ENCODE measurements around the gene MAT2B.
"Not testable (repeated sequence)": the region's sequence is repeated elsewhere in the genome, so short reads cannot be mapped to it uniquely, and the experiment has no call there.

Gene MAT2B

GRCh38 chr5:163504079-163504931 is 1.1 kb upstream of the MAT2B start:
- DNase-seq: no peak

- no peak for DNase-seq
These were observed 411 bp upstream of the MAT2B start for GRCh38 chr5:163505049-163505367.

GRCh38 chr5:163506095-163506457 is 657 bp downstream of the MAT2B start:
- DNase-seq: no peak

DNA sequence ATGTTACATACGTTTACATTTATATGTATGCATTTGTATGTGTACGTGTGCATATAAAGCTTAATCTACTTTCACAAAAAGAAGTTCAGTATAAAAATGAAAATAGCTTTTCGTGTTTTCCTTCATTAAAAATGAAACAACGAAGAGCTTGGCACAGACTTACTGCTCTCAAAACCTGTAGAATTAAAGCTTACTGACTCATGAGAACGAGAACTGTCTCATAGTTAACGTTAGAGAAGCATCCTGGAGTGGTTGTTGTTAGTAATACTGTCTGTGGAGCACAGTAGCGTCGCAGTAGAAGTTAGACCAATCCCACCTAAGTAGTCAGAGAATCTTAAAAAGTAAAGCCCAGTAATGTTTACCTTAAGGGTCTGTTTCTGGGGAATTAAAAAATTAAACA is 1.3 kb downstream of the MAT2B start:
- no peak for DNase-seq

GRCh38 chr5:163508753-163509152 is 3.3 kb downstream of the MAT2B start:
- DNase-seq: no peak

DNA sequence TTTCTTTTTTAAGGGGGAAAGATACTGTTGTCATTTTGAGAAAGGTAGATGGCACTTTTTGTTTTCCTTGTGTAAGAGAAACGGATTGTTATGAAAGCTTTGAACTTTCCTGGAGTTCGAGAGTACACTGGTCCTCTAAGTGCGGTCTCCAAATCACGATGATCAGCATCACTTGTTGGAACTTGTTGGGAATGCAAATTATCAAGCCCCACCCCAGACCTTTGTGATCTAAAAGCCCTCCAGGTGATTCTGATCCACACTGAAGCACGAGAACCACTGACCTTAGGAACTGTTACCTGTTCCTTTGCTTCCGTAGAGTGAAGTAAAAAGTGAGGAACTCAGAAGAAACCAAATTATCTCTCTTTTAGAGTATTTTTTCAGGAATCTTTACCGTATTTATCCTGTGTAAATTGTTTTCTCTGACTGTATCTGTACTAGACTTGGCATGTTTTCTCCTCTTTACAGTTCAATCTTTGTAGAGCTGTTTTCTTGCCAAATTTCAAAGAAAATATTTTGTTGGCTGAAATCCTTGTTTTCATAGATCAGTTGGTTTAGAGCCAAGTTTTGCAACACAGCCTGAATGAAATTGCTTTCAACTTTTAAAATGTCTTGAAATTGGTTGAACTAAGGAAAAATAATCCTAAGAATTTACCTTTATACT is 4.0 kb downstream of the MAT2B start:
- DNase-seq: no peak

GRCh38 chr5:163512526-163512925 is 7.1 kb downstream of the MAT2B start:
- DNase-seq: no peak

- no peak for DNase-seq
These were observed 19.7 kb downstream of the MAT2B start for GRCh38 chr5:163525096-163525495.

DNA sequence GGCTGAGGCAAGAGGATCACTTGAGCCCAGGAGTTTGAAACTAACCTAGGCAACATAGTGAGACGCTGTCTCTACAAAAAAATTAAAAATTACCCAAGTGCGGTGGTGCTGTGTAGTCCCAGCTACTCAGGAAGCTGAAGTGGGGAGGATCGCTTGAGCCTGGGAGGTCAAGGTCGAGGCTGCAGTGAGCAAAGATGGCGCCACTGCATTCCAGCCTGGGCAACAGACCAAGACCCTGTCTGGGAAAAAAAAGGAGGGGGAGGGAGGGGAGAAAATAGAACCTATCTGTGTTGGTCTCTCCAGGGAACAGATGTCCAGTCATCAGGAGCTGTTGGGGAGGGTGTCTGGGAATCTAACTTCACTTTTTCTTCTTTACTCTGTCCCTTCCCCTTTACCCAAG is 24.3 kb downstream of the MAT2B start:
- no peak for DNase-seq

DNA sequence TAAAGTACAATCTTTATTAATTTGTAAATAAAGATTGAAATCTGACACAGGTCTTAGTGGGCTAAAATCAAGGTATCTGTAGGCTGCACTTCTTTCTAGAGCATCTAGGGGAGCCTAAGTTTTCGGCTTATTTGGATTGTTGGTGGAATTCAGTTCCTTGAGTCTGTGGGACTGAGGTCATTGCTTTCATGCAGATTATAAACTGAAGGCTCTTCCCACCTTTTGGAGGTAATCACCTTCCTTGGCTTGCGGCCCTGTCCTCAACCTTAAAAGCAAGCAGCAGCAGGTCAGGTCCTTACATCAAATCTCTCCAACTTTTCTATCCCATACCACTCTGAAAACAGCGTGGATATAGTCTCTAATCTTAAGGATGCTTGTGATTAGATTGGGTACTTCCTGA is 25.9 kb downstream of the MAT2B start:
- DNase-seq: no peak

DNA sequence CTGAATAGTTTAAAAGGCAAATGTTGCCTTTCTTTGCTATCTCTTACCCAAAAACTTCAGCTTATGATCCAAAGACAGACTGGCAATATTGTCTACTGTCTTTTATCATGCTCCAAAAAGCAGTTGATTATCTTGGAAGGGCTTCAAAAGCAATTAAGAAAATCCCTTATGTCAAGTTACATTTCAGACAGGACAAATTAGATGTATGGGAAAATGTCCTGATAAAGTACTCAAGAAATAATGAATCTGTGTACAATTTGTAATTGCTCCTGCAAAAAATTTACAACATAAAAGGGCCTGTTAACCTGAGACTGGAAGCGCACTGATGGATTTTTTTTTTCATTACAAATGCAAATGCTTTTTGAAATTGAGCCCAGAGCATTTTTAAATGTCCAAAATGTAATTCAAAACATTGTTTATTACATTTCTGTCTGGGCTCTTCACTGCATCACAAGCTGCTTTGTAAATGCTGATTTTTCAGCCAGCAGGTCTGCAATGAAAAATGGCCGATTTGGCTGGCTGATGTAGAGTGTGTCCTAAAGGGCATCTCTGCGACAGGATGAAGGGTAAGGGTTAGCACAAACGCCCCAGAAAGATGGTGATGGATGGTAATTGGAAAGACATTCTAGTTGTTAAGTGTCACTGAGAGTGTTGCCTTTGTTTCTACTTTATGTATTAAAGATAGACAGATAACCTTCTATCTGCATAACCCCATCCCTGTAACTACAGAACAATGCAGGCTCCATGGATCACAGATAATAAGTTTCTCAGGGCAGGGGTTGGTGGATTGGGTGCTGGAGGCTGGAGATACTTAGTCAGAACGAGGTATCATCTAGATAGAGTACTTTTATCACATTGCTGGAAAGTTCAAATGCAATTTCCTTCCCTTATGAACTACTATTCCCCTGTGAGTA is 27.0 kb downstream of the MAT2B start:
- DNase-seq: no peak

DNA sequence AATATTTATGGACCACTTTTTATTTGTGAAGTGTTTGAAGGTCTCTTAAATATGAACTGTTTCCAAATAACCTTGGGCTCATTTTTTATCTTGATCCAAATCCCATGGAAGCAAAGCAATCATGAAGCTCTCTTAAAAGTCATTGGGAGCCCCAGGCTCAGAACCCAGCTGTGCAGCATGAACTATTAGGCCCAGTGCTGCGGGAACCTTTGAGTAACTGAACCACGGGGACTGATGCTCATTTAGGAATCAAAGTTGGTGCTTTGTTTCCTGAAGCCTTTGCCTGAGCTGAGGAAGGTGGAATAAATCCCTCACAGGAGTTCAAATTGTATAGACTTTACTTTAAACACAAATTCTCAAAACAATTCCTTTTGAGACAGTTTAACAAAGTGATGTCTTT is 27.8 kb downstream of the MAT2B start:
- DNase-seq: no peak

DNA sequence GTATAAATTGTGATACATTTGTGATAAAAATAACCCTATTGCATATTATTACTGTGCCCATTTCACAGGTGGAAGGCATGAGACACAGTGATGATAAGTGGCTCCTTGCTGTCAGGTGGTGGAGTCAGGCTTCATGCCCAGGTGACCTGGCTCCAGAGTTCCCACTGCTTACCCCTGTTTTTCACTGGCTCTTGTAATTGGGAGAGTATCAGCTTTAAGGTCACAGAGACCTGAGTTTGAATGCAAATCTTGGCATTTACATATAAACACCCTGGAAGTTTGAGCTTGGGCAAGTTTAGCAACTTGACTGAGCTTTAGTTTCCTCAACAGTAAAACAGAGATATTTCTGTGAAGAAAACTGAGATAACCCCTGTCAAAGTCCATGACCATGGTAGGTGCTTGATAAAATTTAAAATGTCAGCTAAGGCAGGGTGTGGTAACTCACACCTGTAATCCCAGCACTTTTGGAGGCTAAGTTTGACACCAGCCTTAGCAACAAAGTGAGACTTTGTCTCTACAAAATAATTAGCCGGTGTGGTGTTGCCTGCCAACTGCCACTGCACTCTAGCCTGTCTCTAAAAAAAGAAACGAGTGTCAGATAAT is 29.2 kb downstream of the MAT2B start:
- no peak for DNase-seq

GRCh38 chr5:163535290-163535689 is 29.9 kb downstream of the MAT2B start:
- no peak for DNase-seq

DNA sequence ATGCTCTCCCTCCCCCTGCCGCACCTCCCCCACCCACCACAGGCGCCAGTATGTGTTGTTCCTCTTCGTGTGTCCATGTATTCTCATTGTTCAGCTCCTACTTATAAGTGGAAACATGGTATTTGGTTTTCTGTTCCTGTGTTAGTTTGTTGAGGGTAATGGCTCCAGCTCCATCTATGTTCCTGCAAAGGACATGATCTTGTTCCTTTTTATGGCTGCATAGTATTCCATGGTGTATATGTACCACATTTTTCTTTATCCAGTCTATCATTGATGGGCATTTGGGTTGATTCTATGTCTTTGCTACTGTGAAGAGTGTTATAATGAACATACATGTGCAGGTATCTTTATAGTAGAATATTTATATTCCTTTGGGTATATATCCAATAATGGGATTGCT is 31.0 kb downstream of the MAT2B start:
- DNase-seq: not testable (repeated sequence)

DNA sequence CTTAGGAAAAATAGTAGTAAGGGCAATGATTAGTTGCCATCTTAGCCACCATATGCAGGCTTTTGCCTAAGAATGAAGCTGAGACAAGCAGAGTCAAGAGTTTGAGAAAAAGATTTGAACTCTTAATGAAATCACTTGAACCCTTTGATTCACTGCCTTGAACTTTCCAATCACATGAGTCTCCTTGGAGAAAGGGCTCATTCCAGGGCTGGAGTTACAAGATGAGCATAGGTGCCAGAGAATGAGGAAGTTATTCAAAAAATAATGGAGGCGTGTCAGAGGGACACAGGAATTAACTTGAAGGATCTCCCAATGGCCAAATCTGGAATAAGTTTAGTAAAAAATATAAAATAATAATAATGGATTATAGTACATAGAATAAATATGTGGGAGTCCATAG is 35.3 kb downstream of the MAT2B start:
- no peak for DNase-seq

DNA sequence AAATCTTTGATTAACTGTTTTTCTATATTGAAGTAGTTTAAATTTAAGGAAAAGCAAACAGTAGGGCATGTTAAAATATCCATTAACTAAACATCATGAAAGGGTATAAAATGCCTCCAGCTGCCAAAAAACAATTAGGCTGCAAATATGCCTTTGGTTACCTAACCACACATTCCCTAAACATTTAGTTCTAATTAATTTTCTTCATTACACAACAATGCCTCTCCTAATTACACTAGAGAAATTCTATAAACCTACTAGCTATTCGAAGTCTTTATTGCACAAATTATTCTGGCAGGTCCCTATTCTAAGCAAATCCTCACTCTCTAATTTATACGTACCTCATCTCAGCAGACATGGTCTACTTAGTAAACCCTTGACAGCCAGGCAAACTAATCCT is 37.4 kb downstream of the MAT2B start:
- no peak for DNase-seq

- DNase-seq: no peak
These were observed 38.6 kb downstream of the MAT2B start for GRCh38 chr5:163544041-163544440.

- no peak for DNase-seq
These were observed 39.4 kb downstream of the MAT2B start for GRCh38 chr5:163544836-163545235.

DNA sequence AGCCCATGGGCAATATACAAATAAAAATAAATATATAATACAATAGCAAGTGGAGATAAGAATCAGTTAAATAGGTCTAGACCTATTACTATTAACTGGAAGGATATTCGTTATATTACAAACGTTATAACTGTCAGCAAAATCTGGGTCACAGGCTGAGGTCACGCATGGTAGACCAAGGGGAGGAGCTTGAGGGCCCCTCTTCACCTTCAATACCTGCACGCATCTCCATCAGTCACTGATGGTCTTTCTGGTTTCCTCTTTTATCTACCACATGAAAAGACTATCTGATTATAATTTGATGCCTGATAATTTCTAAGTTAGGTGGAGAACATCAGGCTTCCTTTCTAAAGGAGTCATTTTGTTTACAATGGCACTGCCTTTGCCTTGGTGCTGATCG is 43.2 kb downstream of the MAT2B start:
- DNase-seq: no peak

- DNase-seq: no peak
These were observed 45.7 kb downstream of the MAT2B start for GRCh38 chr5:163551156-163551555.

DNA sequence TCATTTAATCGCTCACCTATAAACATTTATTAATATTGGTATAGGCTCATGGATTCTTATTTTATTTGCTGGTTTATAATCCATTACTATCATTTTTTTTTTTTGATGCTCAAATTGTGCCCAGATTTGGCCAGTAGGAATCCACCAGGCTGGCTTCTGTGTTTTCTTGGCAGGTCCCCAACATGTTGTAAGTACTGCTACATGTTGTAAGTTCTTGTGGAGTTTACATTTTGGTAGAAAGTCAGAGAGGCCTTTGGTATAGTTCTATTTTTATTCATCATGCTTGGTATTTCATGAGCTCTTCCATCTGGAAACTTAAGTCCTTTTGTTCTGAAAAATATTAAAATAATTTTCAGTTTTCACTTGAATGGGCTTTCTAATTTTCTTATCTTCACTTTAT is 47.1 kb downstream of the MAT2B start:
- DNase-seq: no peak

GRCh38 chr5:163561339-163561738 is 55.9 kb downstream of the MAT2B start:
- no peak for DNase-seq

Measured in NCI-H2171 (cell line).